C4-2B (cell line): Measurements from ENCODE around the gene IGLL1.
"Not testable (repeated sequence)": the region's sequence is repeated elsewhere in the genome, so short reads cannot be mapped to it uniquely, and the experiment has no call there.

ENCODE experiments used
- H3K27ac ChIP-seq: fragments of 450-650 bp; 2 replicates; pipeline ENCODE4 v1.5.1; 2017
- CTCF ChIP-seq: fragments of 450-650 bp; conservative IDR thresholded peaks from 2 replicates; pipeline ENCODE4 v1.5.1; 2017; ENCODE audit warnings: mild to moderate bottlenecking
- ZFX ChIP-seq: fragments of 450-650 bp; IDR thresholded peaks from 2 replicates; pipeline ENCODE4 v1.6.1; 2017

IGLL1 gene

GRCh38 chr22:23580576-23581259, 628 bp upstream of the IGLL1 start:
- no peak overlapping the region for H3K27ac ChIP-seq
- TF ChIP-seq CTCF, result no peak
- TF ChIP-seq ZFX, result no peak

GRCh38 chr22:23579280-23579679, 810 bp downstream of the IGLL1 start:
- H3K27ac ChIP-seq, result no peak overlapping the region
- TF ChIP-seq CTCF (no peak), ZFX (no peak)

- no peak for TF ChIP-seq CTCF
- TF ChIP-seq ZFX, result no peak
- no peak overlapping the region for H3K27ac ChIP-seq
Observed at GRCh38 chr22:23578306-23578705, 1.8 kb downstream of the IGLL1 start.

- no peak overlapping the region for H3K27ac ChIP-seq
- TF ChIP-seq CTCF (no peak), ZFX (no peak)
Observed at GRCh38 chr22:23576681-23577080, 3.4 kb downstream of the IGLL1 start.

GRCh38 chr22:23575601-23576000, 4.5 kb downstream of the IGLL1 start:
- no peak overlapping the region for H3K27ac ChIP-seq
- no peak for TF ChIP-seq ZFX
- no peak for TF ChIP-seq CTCF

GRCh38 chr22:23574877-23575276, 5.2 kb downstream of the IGLL1 start:
- TF ChIP-seq CTCF (no peak), ZFX (no peak)
- no peak overlapping the region for H3K27ac ChIP-seq

GRCh38 chr22:23574371-23574811, 5.7 kb downstream of the IGLL1 start:
- no peak overlapping the region for H3K27ac ChIP-seq
- TF ChIP-seq CTCF, result no peak

- H3K27ac ChIP-seq, result not testable (repeated sequence)
Observed at GRCh38 chr22:23573701-23574235, 6.3 kb downstream of the IGLL1 start.

- H3K27ac ChIP-seq, result not testable (repeated sequence)
Observed at GRCh38 chr22:23573106-23573505, 7.0 kb downstream of the IGLL1 start.
